Loucy (cell line): ENCODE measurements around the gene SUSD5.
A peak's percentile ranks its signal among the peaks of the same experiment; 100 is the strongest.

ENCODE experiments used
- H2AFZ ChIP-seq: fragments of 200-600 bp; sonication (generic); 2 replicates; pipeline ENCODE4 v1.6.0; 2016; ENCODE audit warnings: antibody characterized with exemption, mild to moderate bottlenecking, low read length, moderate library complexity
- H3F3A ChIP-seq: fragments of 200-600 bp; 2 replicates; pipeline ENCODE4 v1.6.0; 2016; ENCODE audit warnings: antibody characterized with exemption, low read depth, mild to moderate bottlenecking
- H3K27me3 ChIP-seq: fragments of 200-600 bp; sonication (generic); 2 replicates; pipeline ENCODE4 v1.6.1; 2014; ENCODE audit warnings: low read length, mild to moderate bottlenecking; ENCODE audit not compliant: insufficient read depth, poor library complexity, severe bottlenecking
- H3K36me3 ChIP-seq: fragments of 200-600 bp; sonication (generic); 2 replicates; pipeline ENCODE4 v1.6.1; 2016; ENCODE audit warnings: low read length; ENCODE audit not compliant: insufficient read depth
- H3K4me1 ChIP-seq: fragments of 200-600 bp; sonication (generic); 2 replicates; pipeline ENCODE4 v1.5.1; 2014; ENCODE audit warnings: low read length, mild to moderate bottlenecking; ENCODE audit not compliant: insufficient read depth, poor library complexity, severe bottlenecking
- H3K4me2 ChIP-seq: fragments of 200-600 bp; sonication (generic); 2 replicates; pipeline ENCODE4 v1.6.0; 2014; ENCODE audit warnings: antibody characterized with exemption, low read length, low read depth, mild to moderate bottlenecking; ENCODE audit not compliant: poor library complexity, severe bottlenecking
- H3K4me3 ChIP-seq: fragments of 200-600 bp; sonication (generic); 2 replicates; pipeline ENCODE4 v1.5.1; 2014; ENCODE audit warnings: low read length, mild to moderate bottlenecking, mixed read lengths; ENCODE audit not compliant: poor library complexity, severe bottlenecking
- H3K79me2 ChIP-seq: fragments of 200-600 bp; sonication (generic); 2 replicates; pipeline ENCODE4 v1.6.1; 2014; ENCODE audit warnings: low read length; ENCODE audit not compliant: insufficient read depth
- H3K9ac ChIP-seq: fragments of 200-600 bp; sonication (generic); 2 replicates; pipeline ENCODE4 v1.6.0; 2014; ENCODE audit warnings: mild to moderate bottlenecking, low read depth, low read length, moderate library complexity; ENCODE audit not compliant: poor library complexity, severe bottlenecking
- H3K9me2 ChIP-seq: fragments of 200-600 bp; sonication (generic); replicated peaks from 2 replicates; pipeline ENCODE4 v1.6.1; 2016; ENCODE audit warnings: low read depth, low read length, mixed read lengths
- H3K9me3 ChIP-seq: fragments of 200-600 bp; sonication (generic); 2 replicates; pipeline ENCODE4 v1.6.1; 2014; ENCODE audit warnings: mild to moderate bottlenecking, antibody characterized with exemption, low read length, low read depth; ENCODE audit not compliant: insufficient read depth
- H4K20me1 ChIP-seq: fragments of 200-600 bp; sonication (generic); 2 replicates; pipeline ENCODE4 v1.6.0; 2014; ENCODE audit warnings: antibody characterized with exemption, low read length, mild to moderate bottlenecking; ENCODE audit not compliant: insufficient read depth, poor library complexity, severe bottlenecking
- EZH2phosphoT487 ChIP-seq: fragments of 200-600 bp; IDR thresholded peaks from 2 replicates; pipeline ENCODE4 v1.6.1; 2018; ENCODE audit warnings: antibody characterized with exemption, mild to moderate bottlenecking, moderate library complexity, borderline replicate concordance
- TF ChIP-seq, protein P1 (sequence below): fragments of 200-600 bp; sonication (generic); conservative IDR thresholded peaks from 2 replicates; pipeline ENCODE4 v1.5.1; 2014; ENCODE audit warnings: mild to moderate bottlenecking, antibody characterized with exemption, low read length

Gene SUSD5

GRCh38 chr3:33218446-33219174, at the start of gene SUSD5:
TSS of gene SUSD5 (minus strand) at chr3:33218810. CDS start at chr3:33218797, 13 bp downstream.
- no peaks in the 10 kb centered on the region for H3K27me3 ChIP-seq

DNA sequence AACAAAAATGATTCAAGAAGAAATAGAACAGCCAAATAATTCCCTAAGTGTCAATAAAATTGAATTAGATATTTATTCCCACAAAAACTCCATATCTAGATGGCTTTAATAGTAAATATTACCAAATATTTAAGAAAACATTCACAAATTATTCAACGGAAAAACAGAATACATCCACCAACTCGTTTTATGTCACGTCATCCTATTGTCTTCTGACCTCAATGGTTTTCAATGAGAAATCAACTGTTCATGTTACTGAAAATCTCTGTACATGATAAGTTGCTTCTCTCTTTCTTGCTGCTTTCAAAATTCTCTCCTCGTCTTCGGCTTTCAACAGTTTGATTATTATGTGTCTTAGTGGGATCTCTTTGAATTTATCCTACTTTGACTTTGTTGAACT, 41.5 kb upstream of the SUSD5 start:
- H3K27me3 ChIP-seq = no peaks in the 10 kb centered on the region
- H3K9ac ChIP-seq = no peak overlapping the region
- H4K20me1 ChIP-seq = no peaks in the 10 kb centered on the region
- H3K79me2 ChIP-seq = no peaks in the 10 kb centered on the region
- H3K4me2 ChIP-seq = no peak overlapping the region
- H3K9me2 ChIP-seq = no peaks in the 10 kb centered on the region
- TF ChIP-seq, protein P1, sequence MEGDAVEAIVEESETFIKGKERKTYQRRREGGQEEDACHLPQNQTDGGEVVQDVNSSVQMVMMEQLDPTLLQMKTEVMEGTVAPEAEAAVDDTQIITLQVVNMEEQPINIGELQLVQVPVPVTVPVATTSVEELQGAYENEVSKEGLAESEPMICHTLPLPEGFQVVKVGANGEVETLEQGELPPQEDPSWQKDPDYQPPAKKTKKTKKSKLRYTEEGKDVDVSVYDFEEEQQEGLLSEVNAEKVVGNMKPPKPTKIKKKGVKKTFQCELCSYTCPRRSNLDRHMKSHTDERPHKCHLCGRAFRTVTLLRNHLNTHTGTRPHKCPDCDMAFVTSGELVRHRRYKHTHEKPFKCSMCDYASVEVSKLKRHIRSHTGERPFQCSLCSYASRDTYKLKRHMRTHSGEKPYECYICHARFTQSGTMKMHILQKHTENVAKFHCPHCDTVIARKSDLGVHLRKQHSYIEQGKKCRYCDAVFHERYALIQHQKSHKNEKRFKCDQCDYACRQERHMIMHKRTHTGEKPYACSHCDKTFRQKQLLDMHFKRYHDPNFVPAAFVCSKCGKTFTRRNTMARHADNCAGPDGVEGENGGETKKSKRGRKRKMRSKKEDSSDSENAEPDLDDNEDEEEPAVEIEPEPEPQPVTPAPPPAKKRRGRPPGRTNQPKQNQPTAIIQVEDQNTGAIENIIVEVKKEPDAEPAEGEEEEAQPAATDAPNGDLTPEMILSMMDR = no peak
- TF ChIP-seq EZH2phosphoT487 = no peak
- no peak overlapping the region for H2AFZ ChIP-seq
- no peaks in the 10 kb centered on the region for H3F3A ChIP-seq
- H3K4me3 ChIP-seq = no peak overlapping the region
- no peaks in the 10 kb centered on the region for H3K9me3 ChIP-seq
- H3K36me3 ChIP-seq = no peaks in the 10 kb centered on the region
- H3K4me1 ChIP-seq = no peaks in the 10 kb centered on the region

More at GRCh38 chr3:33218446-33219174, at the start of gene SUSD5:
- Histone ChIP-seq H3F3A (no peaks in the 10 kb centered on the region), H2AFZ (no peak within 1 kb of the TSS), H3K9me3 (no peaks in the 10 kb centered on the region), H3K4me2 (no peak within 1 kb of the TSS), H3K9ac (no peak within 1 kb of the TSS), H3K9me2 (no peaks in the 10 kb centered on the region), H3K4me1 (no peaks in the 10 kb centered on the region), H3K36me3 (no peaks in the 10 kb centered on the region), H4K20me1 (no peaks in the 10 kb centered on the region), H3K79me2 (no peaks in the 10 kb centered on the region), H3K4me3 (no peak within 1 kb of the TSS)
- TF ChIP-seq, protein P1 = no peak
- no peak for TF ChIP-seq EZH2phosphoT487

GRCh38 chr3:33256249-33256648, 37.6 kb upstream of the SUSD5 start:
- Histone ChIP-seq H2AFZ (peak overlapping the region; percentile 43; the same call in 1 of the 2 replicates), H3K9me2 (no peaks in the 10 kb centered on the region), H3F3A (no peaks in the 10 kb centered on the region), H3K27me3 (no peaks in the 10 kb centered on the region), H3K9ac (no peak overlapping the region), H3K79me2 (no peaks in the 10 kb centered on the region), H3K9me3 (no peaks in the 10 kb centered on the region), H3K4me1 (no peaks in the 10 kb centered on the region), H3K4me2 (no peak overlapping the region), H4K20me1 (no peaks in the 10 kb centered on the region), H3K36me3 (no peaks in the 10 kb centered on the region), H3K4me3 (no peak overlapping the region)
- no peak for TF ChIP-seq EZH2phosphoT487
- TF ChIP-seq, protein P1 = no peak
